ENCODE data around the gene POLR2E. TPM values are rescaled to one million over a fixed set of nuclear protein-coding genes. Genes with fewer than 3 reads are reported as not detected.

POLR2E gene
- total and polyA plus RNA-seq, 2 of the 13 experiments (the other 11 are each of a cell fraction or from before 2014, with no cell fraction given) = 140 to 272 TPM

DNA sequence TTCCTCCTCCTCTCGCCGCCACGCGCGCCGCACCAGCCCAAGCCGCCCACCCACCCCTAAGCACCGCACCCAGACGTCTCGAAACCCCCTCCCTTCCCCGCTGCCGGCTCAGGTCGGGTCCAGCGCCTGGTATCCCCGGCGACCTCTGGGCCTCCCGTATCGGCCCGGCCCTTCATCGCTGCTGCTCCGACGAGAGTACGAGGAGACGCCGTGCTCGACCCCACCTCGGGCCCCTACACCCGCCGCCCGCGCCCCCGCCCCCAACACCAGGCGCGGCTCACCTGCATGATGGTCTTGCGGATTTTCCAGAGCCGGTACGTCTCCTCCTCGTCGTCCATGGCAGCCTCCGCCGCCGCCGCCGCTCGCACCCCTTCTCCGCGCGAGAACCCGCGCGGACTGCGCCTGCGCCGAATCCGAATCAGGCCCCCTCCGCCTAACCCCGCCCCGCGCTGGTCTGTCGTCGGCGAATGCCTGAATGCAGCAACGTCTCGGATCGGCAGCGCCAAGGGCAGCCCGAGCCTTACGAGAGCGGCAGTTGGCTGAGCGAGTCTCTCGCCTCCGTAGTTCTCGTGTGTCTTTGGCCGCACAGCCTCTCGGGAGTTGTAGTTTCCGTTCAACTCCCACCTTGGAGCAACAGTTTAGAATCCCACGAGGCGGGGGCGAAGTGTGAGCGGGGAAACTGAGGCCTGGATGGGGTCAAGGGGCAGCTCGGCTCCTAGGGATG lies at the start of gene POLR2E (continued):
- TF ChIP-seq, protein P1, sequence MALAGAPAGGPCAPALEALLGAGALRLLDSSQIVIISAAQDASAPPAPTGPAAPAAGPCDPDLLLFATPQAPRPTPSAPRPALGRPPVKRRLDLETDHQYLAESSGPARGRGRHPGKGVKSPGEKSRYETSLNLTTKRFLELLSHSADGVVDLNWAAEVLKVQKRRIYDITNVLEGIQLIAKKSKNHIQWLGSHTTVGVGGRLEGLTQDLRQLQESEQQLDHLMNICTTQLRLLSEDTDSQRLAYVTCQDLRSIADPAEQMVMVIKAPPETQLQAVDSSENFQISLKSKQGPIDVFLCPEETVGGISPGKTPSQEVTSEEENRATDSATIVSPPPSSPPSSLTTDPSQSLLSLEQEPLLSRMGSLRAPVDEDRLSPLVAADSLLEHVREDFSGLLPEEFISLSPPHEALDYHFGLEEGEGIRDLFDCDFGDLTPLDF (CRISPR knock-in tag; IDR thresholded peaks at IDR 0.05) = peak; percentile 43; the same call in 1 of the 2 replicates
- TF ChIP-seq KMT2A (CRISPR knock-in tag; IDR thresholded peaks at IDR 0.05) = 0 out of 2 replicates have a peak, but pooled peaks have one; percentile 32
- TF ChIP-seq KAT8 (CRISPR knock-in tag; IDR thresholded peaks at IDR 0.05) = peak; percentile 82
- no peak for TF ChIP-seq KLF13 (CRISPR knock-in tag; IDR thresholded peaks at IDR 0.05)
- 0 out of 2 replicates have a peak, but pooled peaks have one; percentile 26 for TF ChIP-seq NAIF1 (CRISPR knock-in tag; IDR thresholded peaks at IDR 0.05; ENCODE audit: borderline replicate concordance)
- peak; percentile 67; the same call in 1 of the 2 replicates for TF ChIP-seq ZNF350 (CRISPR knock-in tag; IDR thresholded peaks at IDR 0.05; ENCODE audit: borderline replicate concordance, low read depth)
- peak; percentile 70 for TF ChIP-seq FOXA3 (CRISPR knock-in tag; IDR thresholded peaks at IDR 0.05)
- TF ChIP-seq MEIS2 (CRISPR knock-in tag; IDR thresholded peaks at IDR 0.05) = peak; percentile 49; the same call in 1 of the 2 replicates
- TF ChIP-seq, protein P2, sequence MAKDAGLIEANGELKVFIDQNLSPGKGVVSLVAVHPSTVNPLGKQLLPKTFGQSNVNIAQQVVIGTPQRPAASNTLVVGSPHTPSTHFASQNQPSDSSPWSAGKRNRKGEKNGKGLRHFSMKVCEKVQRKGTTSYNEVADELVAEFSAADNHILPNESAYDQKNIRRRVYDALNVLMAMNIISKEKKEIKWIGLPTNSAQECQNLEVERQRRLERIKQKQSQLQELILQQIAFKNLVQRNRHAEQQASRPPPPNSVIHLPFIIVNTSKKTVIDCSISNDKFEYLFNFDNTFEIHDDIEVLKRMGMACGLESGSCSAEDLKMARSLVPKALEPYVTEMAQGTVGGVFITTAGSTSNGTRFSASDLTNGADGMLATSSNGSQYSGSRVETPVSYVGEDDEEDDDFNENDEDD (CRISPR knock-in tag; IDR thresholded peaks at IDR 0.05; ENCODE audit: borderline replicate concordance) = peak; percentile 47; the same call in 1 of the 2 replicates
- 0 out of 2 replicates have a peak, but pooled peaks have one; percentile 14 for TF ChIP-seq NCOA2 (CRISPR knock-in tag; IDR thresholded peaks at IDR 0.05)
- no peak for TF ChIP-seq ZNF737 (CRISPR knock-in tag; IDR thresholded peaks at IDR 0.05; ENCODE audit: borderline replicate concordance)
- no peak for TF ChIP-seq U2AF1 (optimal IDR thresholded peaks at IDR 0.05; ENCODE audit: low read depth, low read length)
- TF ChIP-seq ZNF747 (CRISPR knock-in tag; IDR thresholded peaks at IDR 0.05; ENCODE audit: borderline replicate concordance) = peak; percentile 75; the same call in 1 of the 2 replicates
- TF ChIP-seq, protein P3, sequence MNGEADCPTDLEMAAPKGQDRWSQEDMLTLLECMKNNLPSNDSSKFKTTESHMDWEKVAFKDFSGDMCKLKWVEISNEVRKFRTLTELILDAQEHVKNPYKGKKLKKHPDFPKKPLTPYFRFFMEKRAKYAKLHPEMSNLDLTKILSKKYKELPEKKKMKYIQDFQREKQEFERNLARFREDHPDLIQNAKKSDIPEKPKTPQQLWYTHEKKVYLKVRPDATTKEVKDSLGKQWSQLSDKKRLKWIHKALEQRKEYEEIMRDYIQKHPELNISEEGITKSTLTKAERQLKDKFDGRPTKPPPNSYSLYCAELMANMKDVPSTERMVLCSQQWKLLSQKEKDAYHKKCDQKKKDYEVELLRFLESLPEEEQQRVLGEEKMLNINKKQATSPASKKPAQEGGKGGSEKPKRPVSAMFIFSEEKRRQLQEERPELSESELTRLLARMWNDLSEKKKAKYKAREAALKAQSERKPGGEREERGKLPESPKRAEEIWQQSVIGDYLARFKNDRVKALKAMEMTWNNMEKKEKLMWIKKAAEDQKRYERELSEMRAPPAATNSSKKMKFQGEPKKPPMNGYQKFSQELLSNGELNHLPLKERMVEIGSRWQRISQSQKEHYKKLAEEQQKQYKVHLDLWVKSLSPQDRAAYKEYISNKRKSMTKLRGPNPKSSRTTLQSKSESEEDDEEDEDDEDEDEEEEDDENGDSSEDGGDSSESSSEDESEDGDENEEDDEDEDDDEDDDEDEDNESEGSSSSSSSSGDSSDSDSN (CRISPR knock-in tag; IDR thresholded peaks at IDR 0.05) = peak; percentile 51; the same call in 1 of the 2 replicates
- peak; percentile 81 for TF ChIP-seq IRF2 (CRISPR knock-in tag; IDR thresholded peaks at IDR 0.05)
- TF ChIP-seq, protein P4, sequence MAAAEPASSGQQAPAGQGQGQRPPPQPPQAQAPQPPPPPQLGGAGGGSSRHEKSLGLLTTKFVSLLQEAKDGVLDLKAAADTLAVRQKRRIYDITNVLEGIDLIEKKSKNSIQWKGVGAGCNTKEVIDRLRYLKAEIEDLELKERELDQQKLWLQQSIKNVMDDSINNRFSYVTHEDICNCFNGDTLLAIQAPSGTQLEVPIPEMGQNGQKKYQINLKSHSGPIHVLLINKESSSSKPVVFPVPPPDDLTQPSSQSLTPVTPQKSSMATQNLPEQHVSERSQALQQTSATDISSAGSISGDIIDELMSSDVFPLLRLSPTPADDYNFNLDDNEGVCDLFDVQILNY (CRISPR knock-in tag; conservative IDR thresholded peaks at IDR 0.05) = peak; percentile 66; the same call in 1 of the 2 replicates
- peak; percentile 60 for TF ChIP-seq SALL1 (CRISPR knock-in tag; IDR thresholded peaks at IDR 0.05)
- no peak for TF ChIP-seq PAF1 (CRISPR knock-in tag; IDR thresholded peaks at IDR 0.05)
- 0 out of 2 replicates have a peak, but pooled peaks have one; percentile 57 for TF ChIP-seq ZNF124 (CRISPR knock-in tag; IDR thresholded peaks at IDR 0.05)
- TF ChIP-seq ZSCAN31 (CRISPR knock-in tag; IDR thresholded peaks at IDR 0.05; ENCODE audit: low read depth) = peak; percentile 87; the same call in 1 of the 2 replicates
